OCI-LY7 (cell line): ENCODE measurements around the gene NCK2. TPM values are rescaled to one million over a fixed set of nuclear protein-coding genes. Genes with fewer than 3 reads are reported as not detected.
A peak's percentile ranks its signal among the peaks of the same experiment; 100 is the strongest.

Source experiments
- BruUV-seq: library from RNA; stranded (reverse); fragments of 400-500 nt; replicated peaks from 2 replicates; lab custom pipeline; 2021; lab: Mats Ljungman, UMichigan
- CTCF ChIA-PET: fragments of 300-600 bp; sonication (Branson Sonifier 250); formaldehyde crosslinking; loops from one replicate; lab custom pipeline; 2022; ENCODE audit warnings: antibody characterized with exemption; ENCODE audit not compliant: unreplicated experiment; lab: Charles Lee
- POLR2A ChIA-PET: fragments of 300-600 bp; sonication (Branson Sonifier 250); formaldehyde crosslinking; loops from one replicate; lab custom pipeline; 2022; ENCODE audit warnings: antibody characterized with exemption; lab: Charles Lee
- DNase-seq: peaks from one replicate; pipeline ENCODE4 v3.0.0-alpha.2; 2015; ENCODE audit warnings: low spot score
- H2AFZ ChIP-seq: fragments of 200-600 bp; sonication (generic), shearing (Covaris generic); 2 replicates; pipeline ENCODE4 v1.6.1; 2014; ENCODE audit warnings: mild to moderate bottlenecking, antibody characterized with exemption, low read length, moderate library complexity
- H3K27ac ChIP-seq: fragments of 200-600 bp; sonication (generic); 2 replicates; pipeline ENCODE4 v1.5.1; 2014; ENCODE audit warnings: mixed run types, low read depth, mild to moderate bottlenecking, moderate library complexity, low read length, inconsistent platforms; ENCODE audit not compliant: poor library complexity, severe bottlenecking
- H3K36me3 ChIP-seq: fragments of 200-600 bp; sonication (generic); 2 replicates; pipeline ENCODE4 v1.6.1; 2014; ENCODE audit warnings: mild to moderate bottlenecking, antibody characterized with exemption, low read length, moderate library complexity, mixed read lengths; ENCODE audit not compliant: insufficient read depth
- H3K4me1 ChIP-seq: fragments of 200-600 bp; sonication (generic); 2 replicates; pipeline ENCODE4 v1.5.1; 2014; ENCODE audit warnings: mild to moderate bottlenecking, low read length; ENCODE audit not compliant: insufficient read depth, poor library complexity, severe bottlenecking
- H3K4me2 ChIP-seq: fragments of 200-600 bp; sonication (generic); 2 replicates; pipeline ENCODE4 v1.6.1; 2014; ENCODE audit warnings: mild to moderate bottlenecking, low read length
- H3K4me3 ChIP-seq: fragments of 200-600 bp; sonication (generic); 2 replicates; pipeline ENCODE4 v1.5.1; 2014; ENCODE audit warnings: mild to moderate bottlenecking, low read depth, low read length; ENCODE audit not compliant: poor library complexity, severe bottlenecking
- H3K79me2 ChIP-seq: fragments of 200-600 bp; sonication (generic); 2 replicates; pipeline ENCODE4 v1.6.1; 2016; ENCODE audit warnings: low read depth, mild to moderate bottlenecking, low read length, moderate library complexity, mixed read lengths; ENCODE audit not compliant: insufficient read depth
- H3K9me2 ChIP-seq: fragments of 200-600 bp; sonication (generic); 2 replicates; pipeline ENCODE4 v1.6.1; 2016; ENCODE audit warnings: mild to moderate bottlenecking, low read length, mixed read lengths; ENCODE audit not compliant: insufficient read depth
- H3K9me3 ChIP-seq: fragments of 200-600 bp; sonication (generic); 2 replicates; pipeline ENCODE4 v1.6.1; 2014; ENCODE audit warnings: mild to moderate bottlenecking, mixed run types, low read length, mixed read lengths
- H4K20me1 ChIP-seq: fragments of 200-600 bp; sonication (generic); 2 replicates; pipeline ENCODE4 v1.6.1; 2014; ENCODE audit warnings: mild to moderate bottlenecking, antibody characterized with exemption, low read length, moderate library complexity, mixed read lengths; ENCODE audit not compliant: insufficient read depth
- EZH2phosphoT487 ChIP-seq: fragments of 200-600 bp; sonication (generic); IDR thresholded peaks from 2 replicates; pipeline ENCODE4 v1.6.1; 2018; ENCODE audit warnings: low read depth, borderline replicate concordance, mild to moderate bottlenecking, mixed run types, antibody characterized with exemption, low read length, moderate library complexity, mixed read lengths
- intact Hi-C: fragments of 100-400 bp; cut with micrococcal nuclease; formaldehyde crosslinking; loops from one replicate; pipeline ENCODE4 v1.10.0; 2022; ENCODE audit not compliant: unreplicated experiment
- total RNA-seq, 2 experiments: library from RNA; depleted of rRNA in 1 of 2; stranded (reverse); fragments of >200 nt in 1 of 2; shearing (Covaris generic) in 1 of 2; gene quantifications; 2 replicates each; pipeline ENCODE4 v1.2.3, GENCODE V29; 2014 to 2022
- TF ChIP-seq, protein P1 (sequence below): fragments of 200-600 bp; sonication (generic); conservative IDR thresholded peaks from 2 replicates; pipeline ENCODE4 v1.5.1; 2014; ENCODE audit warnings: mild to moderate bottlenecking, antibody characterized with exemption, low read length, moderate library complexity, mixed read lengths

The NCK2 gene
- total RNA-seq, 2 experiments from 2014 or later, result 23.4 to 34.2 TPM

DNA sequence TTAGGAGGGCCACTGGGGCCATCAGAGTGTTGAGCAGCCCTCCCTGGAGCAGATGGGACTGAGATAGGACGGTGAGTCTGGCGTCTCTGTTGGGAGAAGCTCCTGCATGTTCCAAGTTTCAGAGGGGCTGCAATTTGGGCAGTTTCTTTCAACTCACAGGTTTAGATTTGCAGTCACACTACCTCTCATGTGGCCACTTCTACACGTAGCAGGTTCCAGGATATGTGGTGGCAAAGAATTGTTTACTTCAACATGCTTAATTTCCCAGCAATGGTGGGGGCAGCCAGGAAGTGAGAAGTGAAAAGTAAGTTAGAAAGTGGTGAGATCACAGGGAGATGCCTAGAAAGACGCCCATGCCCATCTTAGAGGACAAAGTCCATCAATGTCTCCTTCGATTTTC is 9.3 kb downstream of the NCK2 start:
- Histone ChIP-seq H3K27ac (no peak overlapping the region), H3K9me3 (no peaks in the 10 kb centered on the region), H3K9me2 (no peaks in the 10 kb centered on the region), H3K36me3 (no peaks in the 10 kb centered on the region; the same call in 1 of the 2 replicates), H3K4me2 (no peak overlapping the region), H3K4me3 (no peak overlapping the region), H3K79me2 (peaks cover 11% of the 10 kb centered on the region; the same call in 1 of the 2 replicates), H4K20me1 (no peaks in the 10 kb centered on the region; the same call in 1 of the 2 replicates), H2AFZ (no peak overlapping the region), H3K4me1 (peaks cover 36% of the 10 kb centered on the region)
- no peak for DNase-seq
- ChIA-PET POLR2A (interaction anchor here (1.3 kb wide), 1 partner anchor 10 kb away, joined by 3 read pairs; no protein-coding TSS in a partner anchor), CTCF (no interaction called here)
- no TSS peak for BruUV-seq
- intact Hi-C loops, result no loop called here
- TF ChIP-seq, protein P1, sequence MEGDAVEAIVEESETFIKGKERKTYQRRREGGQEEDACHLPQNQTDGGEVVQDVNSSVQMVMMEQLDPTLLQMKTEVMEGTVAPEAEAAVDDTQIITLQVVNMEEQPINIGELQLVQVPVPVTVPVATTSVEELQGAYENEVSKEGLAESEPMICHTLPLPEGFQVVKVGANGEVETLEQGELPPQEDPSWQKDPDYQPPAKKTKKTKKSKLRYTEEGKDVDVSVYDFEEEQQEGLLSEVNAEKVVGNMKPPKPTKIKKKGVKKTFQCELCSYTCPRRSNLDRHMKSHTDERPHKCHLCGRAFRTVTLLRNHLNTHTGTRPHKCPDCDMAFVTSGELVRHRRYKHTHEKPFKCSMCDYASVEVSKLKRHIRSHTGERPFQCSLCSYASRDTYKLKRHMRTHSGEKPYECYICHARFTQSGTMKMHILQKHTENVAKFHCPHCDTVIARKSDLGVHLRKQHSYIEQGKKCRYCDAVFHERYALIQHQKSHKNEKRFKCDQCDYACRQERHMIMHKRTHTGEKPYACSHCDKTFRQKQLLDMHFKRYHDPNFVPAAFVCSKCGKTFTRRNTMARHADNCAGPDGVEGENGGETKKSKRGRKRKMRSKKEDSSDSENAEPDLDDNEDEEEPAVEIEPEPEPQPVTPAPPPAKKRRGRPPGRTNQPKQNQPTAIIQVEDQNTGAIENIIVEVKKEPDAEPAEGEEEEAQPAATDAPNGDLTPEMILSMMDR, result no peak
- no peak for TF ChIP-seq EZH2phosphoT487

DNA sequence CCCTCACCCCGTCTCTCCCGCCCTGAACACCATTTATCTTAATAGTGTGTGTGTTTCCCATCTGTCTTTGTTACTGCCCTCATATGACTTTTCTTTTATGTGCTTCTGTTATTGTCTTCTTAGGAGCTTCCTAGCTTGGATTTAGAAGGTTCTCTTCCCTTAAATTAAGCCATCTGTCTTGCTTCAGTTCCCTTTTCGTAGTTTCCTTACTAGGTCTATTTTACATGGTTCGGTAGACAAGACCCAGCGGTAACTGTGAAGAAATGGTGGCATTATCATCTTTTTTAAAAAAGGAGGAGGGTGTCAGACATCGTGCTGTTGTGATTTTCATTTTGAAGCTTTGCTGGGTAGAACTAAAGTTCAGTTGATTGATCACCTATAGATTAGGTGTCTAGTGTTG is 10.3 kb downstream of the NCK2 start:
- no peak overlapping the region for H3K27ac ChIP-seq
- no peaks in the 10 kb centered on the region for H3K9me3 ChIP-seq
- H3K79me2 ChIP-seq, result peaks cover 11% of the 10 kb centered on the region; the same call in 1 of the 2 replicates
- intact Hi-C loops, result no loop called here
- no peaks in the 10 kb centered on the region for H3K36me3 ChIP-seq
- peak overlapping the region; percentile 36 for H3K4me2 ChIP-seq
- no TSS peak for BruUV-seq
- POLR2A ChIA-PET, result interaction anchor here (0.6 to 1.5 kb wide), 7 partner anchors 8 to 37 kb away, joined by 3 to 7 read pairs (median 4); no protein-coding TSS in a partner anchor
- peak overlapping the region; percentile 10 for H3K4me3 ChIP-seq
- TF ChIP-seq EZH2phosphoT487, result no peak
- TF ChIP-seq, protein P1, result no peak
- peak; percentile 26 for DNase-seq
- no peak overlapping the region for H2AFZ ChIP-seq
- CTCF ChIA-PET, result no interaction called here
- H4K20me1 ChIP-seq, result no peaks in the 10 kb centered on the region; the same call in 1 of the 2 replicates
- peaks cover 32% of the 10 kb centered on the region for H3K4me1 ChIP-seq
- no peaks in the 10 kb centered on the region for H3K9me2 ChIP-seq

DNA sequence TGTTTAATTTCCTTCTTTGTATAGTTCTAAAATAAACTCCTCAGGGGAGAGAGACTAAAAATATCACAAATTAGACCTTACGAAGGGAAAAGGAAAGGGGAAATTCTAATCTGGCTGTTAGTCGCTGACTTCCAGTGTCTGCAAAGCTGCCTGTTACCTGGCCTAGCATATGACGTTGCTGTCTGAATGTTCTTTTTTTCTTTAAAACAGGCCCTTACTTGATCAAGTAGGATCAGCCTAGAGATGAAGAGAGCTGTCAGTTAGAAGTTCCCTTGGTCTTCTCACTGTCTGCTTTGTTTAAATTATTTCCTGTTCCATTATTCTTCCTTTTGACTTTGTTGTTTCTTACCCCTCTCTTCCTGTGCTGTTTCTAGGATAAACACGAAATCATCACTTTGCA is 11.2 kb downstream of the NCK2 start:
- no peak for DNase-seq
- Histone ChIP-seq H3K27ac (no peak overlapping the region), H3K9me3 (no peaks in the 10 kb centered on the region), H4K20me1 (no peaks in the 10 kb centered on the region; the same call in 1 of the 2 replicates), H3K4me2 (peak overlapping the region; percentile 36), H3K4me3 (no peak overlapping the region), H3K79me2 (peaks cover 11% of the 10 kb centered on the region; the same call in 1 of the 2 replicates), H3K36me3 (no peaks in the 10 kb centered on the region), H3K9me2 (no peaks in the 10 kb centered on the region), H2AFZ (no peak overlapping the region), H3K4me1 (peaks cover 29% of the 10 kb centered on the region)
- no peak for TF ChIP-seq EZH2phosphoT487
- TF ChIP-seq, protein P1, result no peak
- no TSS peak for BruUV-seq
- intact Hi-C loops, result no loop called here
- ChIA-PET CTCF (no interaction called here), POLR2A (interaction anchor here (0.7 to 1.5 kb wide), 4 partner anchors 9 to 25 kb away, joined by 3 to 7 read pairs (median 4); no protein-coding TSS in a partner anchor)
